HG03565 (cell line): Measurements from ENCODE around the gene AGBL4.
"Not testable (repeated sequence)": the region's sequence is repeated elsewhere in the genome, so short reads cannot be mapped to it uniquely, and the experiment has no call there.

ENCODE experiments used
- ATAC-seq: cut with Tn5 transposase; IDR thresholded peaks from one replicate; pipeline ENCODE4 v1.9.1; 2021; ENCODE audit warnings: mild to moderate bottlenecking, moderate library complexity; ENCODE audit not compliant: unreplicated experiment

Gene AGBL4

DNA sequence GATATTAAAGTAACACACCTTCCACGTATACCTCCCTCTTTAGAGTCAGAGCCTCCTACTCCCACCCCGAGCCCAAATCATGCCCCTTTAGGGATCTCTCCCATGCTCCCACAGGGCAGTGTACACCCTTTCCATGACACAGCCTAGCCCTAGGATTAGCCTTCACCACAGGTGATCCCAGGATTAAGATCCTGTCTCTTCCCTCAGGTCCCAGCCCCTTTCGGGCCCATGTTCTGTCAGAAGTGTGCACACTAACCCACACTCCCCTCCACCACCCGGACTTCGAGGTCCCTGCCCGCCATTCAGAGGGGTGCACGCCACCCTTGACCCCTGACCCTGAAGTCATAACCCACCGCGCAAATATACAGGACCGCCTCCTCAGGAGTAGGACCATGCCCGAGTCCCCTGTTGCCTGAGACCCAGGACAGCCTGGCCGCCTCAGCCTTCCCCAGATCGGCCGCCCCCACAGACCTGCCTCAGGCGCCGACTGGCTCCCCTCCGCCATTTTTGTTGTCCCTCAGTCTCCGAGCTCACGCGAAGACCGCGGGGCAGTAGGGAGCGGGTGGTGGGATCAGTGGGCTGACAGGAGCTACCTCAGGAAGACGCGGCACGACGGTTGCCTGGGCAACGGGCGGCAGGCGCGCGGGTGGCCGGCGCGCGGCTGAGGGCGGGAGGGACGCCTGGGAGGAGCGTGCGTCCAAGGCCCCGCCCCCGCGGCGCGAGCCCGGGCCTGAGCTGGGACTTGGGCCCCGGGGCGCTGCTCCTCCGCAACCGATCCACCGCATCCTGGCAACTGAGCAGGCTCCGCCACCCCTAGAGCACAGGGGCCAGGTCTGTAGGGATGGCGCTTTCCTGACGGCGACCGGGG lies at the start of gene AGBL4:
Gene AGBL4, minus strand, starts transcription at position 663 of the 868 bp plus-strand sequence.
- no peak for ATAC-seq

DNA sequence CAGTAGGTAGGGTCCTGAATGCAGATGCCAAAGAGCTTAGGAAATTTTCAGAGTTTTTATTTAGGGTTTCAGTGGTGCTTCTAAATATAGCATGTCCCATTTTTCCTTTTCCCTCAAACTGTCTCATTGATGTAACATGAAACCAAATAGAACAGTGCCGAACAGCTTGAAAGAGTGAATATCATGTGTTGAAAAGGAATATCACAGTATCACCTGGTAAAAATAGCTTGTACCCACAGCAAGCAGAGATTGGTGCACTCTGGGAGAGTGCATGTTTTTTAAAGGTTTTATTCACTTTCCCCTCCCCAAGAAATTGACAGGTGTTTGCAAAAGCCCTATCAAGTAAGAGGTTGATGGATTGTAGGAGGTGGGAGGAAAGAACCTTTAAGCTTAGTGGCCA lies 43.1 kb upstream of the AGBL4 start:
- no peak for ATAC-seq

DNA sequence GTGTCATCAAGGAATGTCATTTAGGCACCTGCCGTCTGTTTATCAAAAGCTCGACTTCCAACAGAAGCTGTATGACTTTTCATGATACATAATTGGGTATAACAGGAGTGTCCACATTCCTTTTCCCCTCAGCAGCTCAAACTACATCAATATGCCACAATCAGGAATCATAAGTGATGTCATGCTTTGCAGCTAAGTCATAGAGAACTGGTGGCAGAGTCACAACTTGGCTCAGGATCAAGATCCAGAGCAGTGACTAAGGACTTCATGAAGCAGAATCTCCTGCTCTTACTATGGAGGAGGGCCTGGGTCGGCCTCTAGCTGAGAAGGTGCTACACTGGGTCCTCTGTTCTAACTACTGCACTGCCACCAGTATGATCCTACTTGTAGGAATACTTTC lies 36.5 kb upstream of the AGBL4 start:
- no peak for ATAC-seq

DNA sequence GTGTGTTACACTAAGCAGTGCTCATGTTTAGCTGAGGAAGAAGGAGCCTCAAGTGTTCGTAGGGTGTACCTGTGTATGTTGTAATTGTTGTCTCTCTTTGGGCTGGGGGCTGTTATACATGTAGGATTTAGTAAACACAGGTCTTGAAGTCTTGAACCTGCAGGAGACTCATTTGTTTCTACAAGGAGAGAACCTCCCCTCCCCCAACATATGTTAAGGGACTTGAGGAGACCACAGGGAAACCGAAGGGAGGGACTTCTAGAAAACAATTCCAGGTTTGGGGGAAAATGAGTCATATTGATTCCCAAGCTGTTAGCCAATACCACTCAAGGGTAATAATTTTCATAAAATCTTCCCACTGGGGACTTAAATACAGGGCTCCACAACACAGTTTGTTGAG lies 25.0 kb upstream of the AGBL4 start:
- no peak for ATAC-seq

DNA sequence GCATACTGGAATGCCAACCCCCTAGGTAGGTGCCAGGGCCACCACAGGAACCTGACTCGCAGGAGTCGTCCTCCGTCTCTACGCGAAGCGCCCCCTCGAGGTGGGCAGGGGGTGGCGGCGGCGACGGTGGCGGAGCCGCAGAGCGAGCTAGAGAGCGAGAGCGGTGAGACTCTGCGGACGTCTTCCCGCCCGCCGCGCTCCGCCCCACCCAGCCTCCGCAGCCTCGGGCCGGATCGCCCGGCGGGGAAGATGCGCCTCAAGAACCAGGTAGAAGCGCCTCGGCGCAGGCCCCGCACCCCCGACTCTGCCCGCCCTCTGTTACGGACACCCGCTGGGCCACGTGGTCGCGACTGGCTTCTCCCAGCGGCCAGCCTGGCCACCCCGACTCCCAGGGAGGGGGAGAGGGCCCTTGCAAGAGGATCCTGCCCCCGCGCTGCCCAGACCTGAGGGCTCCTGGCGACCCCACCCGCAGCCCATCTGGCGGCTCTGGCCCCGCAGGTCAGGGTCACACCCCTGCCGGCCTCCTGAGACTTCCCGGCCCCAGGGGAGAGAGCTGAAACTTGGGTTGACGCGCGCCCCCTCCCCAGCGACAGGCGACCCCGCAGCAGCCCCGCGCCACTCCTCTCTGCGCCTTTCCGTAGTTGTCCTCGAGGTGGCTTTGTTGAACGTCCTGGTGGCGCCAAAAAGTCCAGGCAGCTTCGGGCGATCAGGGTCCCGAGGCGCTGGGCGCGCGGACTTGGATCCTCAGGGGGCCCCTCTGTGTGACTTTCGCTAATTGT lies 24.4 kb upstream of the AGBL4 start:
- no peak for ATAC-seq

DNA sequence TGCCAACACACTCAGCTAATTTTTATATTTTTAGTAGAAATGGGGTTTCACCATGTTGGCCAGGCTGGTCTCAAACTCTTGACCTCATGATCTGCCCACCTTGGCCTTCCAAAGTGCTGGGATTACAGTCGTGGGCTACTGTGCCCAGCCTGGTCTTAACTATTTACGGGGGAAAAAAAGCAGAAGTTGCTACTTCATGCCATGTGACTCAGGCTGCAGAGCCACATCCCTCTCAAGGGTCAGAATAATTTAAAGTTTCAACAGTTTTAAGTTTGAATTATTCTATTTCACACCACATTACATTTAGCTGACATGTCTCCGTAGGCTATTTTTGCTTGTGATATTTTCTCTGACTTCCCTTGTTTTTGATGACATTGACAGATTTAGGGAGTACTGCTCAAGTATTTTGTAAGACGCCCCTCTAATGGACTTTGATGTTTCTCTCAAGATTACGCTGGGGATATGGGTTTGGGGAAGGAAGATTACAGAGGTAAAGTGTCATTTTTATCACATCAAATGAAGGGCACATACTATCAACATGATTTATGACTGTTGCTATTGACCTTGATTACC lies 14.6 kb upstream of the AGBL4 start:
- no peak for ATAC-seq

DNA sequence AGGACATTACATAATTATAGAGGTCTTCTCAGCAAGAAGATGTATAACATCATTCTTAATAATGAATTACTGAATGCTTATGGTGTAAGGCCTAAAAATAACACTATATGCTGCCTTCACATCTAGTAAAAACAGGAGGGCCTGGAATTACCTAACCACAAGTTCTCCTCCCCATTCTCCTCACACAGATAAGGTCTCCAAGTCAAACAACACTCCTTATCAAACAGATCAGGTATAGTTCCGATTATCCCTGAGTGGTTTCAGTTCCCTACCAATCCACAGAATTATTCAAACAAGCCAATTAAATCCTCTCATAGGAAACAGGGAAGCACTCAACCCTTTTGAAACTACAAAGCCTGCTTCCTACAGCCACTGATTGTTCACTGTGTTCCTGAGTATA lies 4.0 kb upstream of the AGBL4 start:
- no peak for ATAC-seq

DNA sequence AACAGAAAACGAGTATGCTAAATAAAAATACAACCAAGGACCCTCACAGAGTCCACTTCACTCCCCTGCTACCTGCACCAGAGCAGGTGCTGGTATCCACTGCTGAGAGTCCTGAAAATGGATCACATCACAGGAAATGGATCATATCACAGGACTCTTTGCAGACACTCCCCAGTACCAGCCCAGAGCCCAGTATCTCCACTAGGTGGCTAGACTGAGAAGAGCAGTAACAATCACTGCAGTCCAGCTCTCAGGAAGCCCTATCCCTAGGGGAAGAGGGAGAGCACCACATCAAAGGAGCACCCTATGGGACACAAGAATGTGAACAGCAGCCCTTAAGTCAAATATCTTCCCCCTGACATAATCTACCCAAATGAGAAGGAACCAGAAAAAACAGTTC lies 28.0 kb downstream of the AGBL4 start:
- no peak for ATAC-seq

DNA sequence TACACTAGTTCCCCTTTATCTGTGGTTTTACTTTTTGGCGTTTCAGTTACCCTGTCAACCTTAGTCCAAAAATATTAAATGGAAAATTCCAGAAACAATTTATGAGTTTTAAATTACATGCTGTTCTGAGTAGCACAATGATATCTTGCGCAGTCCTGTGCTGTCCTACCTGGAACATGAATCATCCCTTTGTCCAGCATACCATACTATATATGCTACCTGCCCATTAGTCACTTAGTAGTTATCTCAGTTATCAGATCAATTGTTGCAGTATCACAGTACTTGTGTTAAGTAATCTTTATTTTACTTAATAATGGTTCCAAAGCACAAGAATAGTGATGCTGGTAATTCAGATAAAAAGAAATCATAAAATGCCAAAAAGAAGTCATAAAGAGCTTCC lies 52.7 kb downstream of the AGBL4 start:
- ATAC-seq: no peak

DNA sequence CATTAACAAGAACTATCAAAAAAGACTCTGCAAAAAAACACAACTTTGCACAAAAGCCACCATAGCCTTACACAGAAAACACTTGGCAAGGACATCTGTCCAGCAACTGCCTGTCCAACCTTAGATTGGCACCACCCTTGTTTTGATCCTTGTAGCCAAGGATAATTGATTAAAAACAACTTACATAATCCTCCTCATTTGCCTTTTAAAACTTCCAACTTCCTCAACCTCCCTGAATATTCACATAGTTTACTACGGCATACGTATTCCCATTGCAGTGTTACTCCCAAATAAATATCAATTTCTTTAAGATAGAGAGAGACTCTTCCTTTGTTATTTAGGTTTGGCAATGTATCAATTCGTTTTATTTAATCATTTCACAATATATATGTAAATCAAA lies 72.4 kb downstream of the AGBL4 start:
- ATAC-seq: no peak

DNA sequence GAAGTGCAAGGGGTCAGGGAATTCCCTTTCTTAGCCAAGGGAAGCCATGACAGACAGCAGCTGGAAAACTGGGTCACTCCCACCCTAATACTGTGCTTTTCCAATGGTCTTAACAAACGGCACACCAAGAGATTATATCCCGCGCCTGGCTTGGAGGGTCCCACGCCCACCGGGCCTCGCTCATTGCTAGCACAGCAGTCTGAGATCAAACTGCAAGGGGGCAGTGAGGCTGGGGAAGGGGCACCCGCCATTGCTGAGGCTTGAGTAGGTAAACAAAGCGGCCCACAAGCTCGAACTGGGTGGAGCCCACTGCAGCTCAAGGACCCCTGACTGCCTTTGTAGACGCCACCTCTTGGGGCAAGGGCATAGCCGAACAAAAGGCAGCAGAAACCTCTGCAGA lies 108.5 kb downstream of the AGBL4 start:
- ATAC-seq: not testable (repeated sequence)

DNA sequence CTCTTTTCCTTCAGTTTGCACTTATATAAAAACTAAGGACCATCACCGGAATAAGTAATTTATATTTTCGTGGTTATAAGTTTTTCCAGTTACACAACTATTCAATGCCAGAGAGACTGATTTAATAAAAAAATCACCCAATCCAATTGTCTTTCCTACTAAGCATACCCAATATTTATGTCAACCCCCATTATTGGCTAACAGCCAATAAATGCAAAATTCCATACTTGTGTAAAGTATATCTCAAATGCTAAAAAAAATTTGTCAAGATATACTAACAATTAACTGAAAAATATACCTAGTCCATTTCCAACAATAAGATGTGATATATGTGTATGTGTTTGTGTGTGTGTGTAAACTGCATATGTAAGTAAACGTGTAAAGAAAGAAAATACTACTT lies 117.4 kb downstream of the AGBL4 start:
- ATAC-seq: no peak

DNA sequence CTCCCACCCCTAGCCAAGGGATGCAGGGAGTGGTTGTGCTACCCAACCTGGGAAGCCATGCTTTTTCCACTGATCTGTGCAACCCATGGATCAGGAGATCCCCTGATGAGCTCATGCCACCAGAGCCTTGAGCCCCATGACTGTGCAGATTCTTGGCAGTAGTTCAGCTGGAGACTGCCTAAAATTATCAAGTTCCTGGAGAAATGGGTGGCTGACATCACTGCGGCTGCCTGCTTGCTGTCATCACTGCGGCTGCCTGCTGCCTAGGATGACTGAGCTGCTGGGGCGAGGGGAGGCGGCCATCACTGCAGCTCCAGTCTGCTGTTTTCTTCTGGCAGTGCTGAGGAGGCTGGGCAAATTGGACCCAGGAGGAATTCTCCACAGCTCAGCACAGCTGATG lies 159.2 kb downstream of the AGBL4 start:
- no peak for ATAC-seq

DNA sequence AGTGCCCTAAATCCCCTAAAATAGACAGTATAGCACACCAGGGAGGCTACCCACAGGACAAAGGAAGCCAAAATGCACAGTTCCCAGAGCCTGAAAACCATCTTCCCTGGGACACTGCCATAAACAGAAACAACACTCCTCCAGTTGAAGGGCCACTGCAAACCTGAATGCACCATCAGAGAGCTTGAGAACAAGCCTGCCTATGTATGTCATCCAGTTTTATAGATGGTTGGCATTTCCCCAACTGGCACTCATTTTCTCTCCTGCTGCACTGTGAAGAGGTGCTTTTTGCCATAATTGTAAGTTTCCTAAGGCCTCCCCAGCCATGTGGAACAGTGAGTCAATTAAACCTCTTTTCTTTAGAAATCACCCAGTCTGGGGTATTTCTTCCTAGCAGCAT lies 169.0 kb downstream of the AGBL4 start:
- ATAC-seq: no peak

DNA sequence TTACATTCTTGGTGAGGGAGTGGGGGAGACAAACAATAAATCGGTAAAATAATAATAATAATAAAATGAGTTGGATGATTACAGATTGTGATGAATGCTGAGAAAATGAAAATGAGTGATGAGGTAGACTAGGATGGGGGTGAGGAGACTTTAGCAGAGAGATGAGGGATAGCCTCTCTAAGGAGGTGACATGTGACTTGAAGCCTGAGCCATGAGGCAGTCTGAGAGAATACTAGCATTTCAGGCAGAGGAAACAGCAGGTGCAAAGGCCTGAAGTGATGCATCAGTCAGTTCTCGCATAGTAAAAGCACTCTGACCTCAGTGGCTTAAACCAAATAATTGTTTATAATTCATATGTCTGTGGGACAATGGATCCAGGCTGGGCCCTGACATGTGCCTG lies 181.2 kb downstream of the AGBL4 start:
- ATAC-seq: no peak

DNA sequence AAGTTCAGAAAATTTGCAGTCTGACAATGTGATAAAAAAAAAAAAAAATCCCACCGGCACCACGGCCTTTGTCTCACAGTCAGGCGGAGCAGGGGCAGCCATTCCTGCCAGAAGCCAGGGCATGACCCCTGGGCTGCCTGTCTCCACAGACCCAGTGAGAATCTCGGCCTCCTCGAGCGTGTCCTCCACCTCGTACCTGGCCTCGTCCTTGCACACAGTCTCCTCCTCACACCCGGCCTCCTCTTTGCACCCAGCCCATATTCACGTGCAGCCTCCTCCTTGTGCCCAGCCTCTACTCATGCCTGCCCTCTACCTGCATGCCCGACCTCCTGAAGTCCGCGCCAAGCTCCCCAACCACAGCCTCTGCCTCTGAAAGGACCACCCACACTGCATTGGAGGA lies 182.0 kb downstream of the AGBL4 start:
- no peak for ATAC-seq

DNA sequence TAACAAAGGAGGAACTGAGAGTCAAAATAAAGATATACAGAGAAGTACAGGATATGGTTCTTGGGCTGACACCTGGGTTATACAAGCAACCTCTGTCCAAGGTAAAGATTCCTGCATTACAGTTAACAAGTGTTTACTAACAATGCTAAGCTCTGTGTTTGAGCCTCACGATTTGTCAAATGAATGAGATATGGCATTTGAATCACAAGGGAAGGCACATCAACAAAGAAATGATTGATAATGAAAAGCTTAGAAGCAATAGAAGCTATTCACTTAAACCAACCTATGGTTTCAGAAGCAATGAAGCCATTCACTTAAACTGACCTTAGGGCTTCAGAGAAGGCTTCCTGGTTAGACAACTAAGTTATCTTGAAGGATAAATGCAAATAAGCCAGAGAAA lies 199.5 kb downstream of the AGBL4 start:
- no peak for ATAC-seq

DNA sequence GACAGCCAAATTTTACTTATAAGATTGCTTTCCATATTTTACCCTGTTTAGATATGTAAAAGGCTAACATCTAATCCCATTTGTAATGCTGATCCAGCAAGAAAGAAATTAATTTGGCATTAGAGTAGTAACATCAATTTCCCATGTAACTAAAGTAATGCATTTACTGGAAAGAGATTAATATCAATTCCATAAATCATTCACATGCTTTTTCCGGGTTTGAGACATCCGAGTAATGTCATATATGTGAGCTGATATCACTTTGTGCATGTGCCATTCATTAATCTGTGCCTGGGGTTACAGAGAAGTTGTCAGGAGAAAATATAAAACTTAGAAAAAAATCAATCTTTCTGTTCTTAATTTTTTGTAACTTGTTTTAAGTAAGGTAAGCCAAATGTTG lies 206.1 kb downstream of the AGBL4 start:
- ATAC-seq: no peak

DNA sequence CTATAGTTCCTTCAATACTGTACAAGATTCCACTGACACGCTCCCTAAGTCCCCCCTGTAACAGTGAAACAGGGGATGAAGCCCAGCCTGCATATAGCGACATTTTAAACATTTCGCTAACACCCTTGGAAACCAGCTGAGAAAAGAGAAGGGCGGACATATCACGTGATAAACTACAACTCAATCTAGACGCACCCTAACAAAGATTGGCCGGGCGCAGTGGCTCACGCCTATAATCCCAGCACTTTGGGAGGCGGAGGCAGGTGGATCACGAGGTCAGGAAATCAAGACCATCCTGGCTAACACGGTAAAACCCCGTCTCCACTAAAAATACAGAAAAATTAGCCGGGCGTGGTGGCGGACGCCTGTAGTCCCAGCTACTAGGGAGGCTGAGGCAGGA lies 236.7 kb downstream of the AGBL4 start:
- not testable (repeated sequence) for ATAC-seq

DNA sequence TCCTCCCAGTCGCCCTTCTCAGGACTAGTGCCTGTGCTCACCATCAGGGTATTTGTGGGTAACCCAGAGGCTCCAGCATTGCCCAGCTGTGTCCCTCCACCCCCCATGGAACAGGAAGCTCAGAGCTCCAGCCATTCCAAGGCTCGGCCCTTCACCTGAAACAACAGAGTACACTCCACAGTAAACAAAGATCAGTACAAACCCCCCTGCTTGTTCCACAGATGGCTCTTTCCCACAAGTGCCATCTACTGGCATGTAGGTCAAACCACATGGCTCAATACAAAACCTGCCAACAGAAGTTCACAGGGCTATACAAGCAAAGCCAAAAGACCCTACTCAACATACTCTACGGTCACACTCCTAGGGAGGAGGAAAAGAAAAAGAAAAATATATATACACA lies 258.7 kb downstream of the AGBL4 start:
- no peak for ATAC-seq

DNA sequence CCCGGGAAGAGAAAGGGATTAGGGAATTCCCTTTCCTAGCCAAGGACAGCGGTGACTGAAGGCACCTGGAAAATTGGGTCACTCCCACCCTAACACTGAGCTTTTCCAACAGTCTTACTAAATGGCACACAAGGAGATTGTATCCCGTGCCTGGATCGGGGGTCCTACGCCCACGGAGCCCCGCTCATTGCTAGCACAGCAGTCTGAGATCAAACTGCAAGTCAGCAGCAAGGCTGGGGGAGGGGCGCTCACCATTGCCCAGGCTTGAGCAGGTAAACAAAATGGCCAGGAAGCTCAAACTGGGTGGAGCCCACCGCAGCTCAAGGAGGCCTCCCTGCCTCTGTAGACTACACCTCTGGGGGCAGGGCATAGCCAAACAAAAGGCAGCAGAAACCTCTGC lies 285.6 kb downstream of the AGBL4 start:
- not testable (repeated sequence) for ATAC-seq

DNA sequence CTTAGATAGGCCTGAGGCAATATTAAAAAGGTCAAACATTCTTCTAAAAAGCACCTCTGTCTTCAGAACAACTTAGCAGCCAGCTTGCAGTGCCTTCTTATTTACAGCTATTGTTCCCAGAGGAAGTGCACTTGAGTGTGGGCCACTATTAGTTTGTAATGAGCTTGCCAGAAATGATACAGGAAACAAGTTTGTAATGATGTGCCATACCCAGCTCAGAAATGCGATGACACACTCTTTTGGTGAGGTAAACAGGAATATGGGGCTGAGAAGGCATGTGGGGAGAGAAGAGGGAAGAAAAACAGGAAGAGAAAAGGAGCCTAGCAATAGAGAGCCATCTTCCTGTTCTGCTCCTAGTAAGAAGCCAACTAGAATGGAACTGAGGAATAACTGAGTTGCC lies 295.4 kb downstream of the AGBL4 start:
- ATAC-seq: no peak
